Stomach (tissue), 4 donors: ENCODE measurements around the gene SLC6A18.

Experiments
- CTCF ChIP-seq, 7 experiments: fragments of 450-650 bp in 4 of 7; fragments of 200-600 bp in 3 of 7; sonication (generic) in 3 of 7; IDR thresholded peaks; one replicate each; pipeline ENCODE4 v1.5.1; 2016 to 2019; ENCODE audit warnings: antibody characterized with exemption in 7 of 7, control low read depth in 2 of 7, mild to moderate bottlenecking in 1 of 7
- EP300 ChIP-seq: sonication (generic); formaldehyde crosslinking; IDR thresholded peaks from one replicate; pipeline ENCODE4 v1.6.1; 2017; ENCODE audit warnings: antibody characterized with exemption
- POLR2A ChIP-seq, 4 donors: fragments of 450-650 bp; IDR thresholded peaks; one replicate each; pipeline ENCODE4 v1.6.1; 2016; ENCODE audit warnings: antibody characterized with exemption in 4 of 4, control low read depth in 2 of 4, mild to moderate bottlenecking in 1 of 4, moderate library complexity in 1 of 4
- POLR2AphosphoS5 ChIP-seq, 3 donors: sonication (generic); formaldehyde crosslinking; IDR thresholded peaks; one replicate each; pipeline ENCODE4 v1.6.1; 2016; ENCODE audit warnings: antibody characterized with exemption in 3 of 3

GRCh38 chr5:1246711-1247431, 21.7 kb downstream of the SLC6A18 start:
- TF ChIP-seq CTCF (IDR thresholded peaks at IDR 0.05) (no peak), POLR2A (IDR thresholded peaks at IDR 0.05) (no peak), POLR2AphosphoS5 (IDR thresholded peaks at IDR 0.05) (no peak), EP300 (no peak)
